NCI-H1105 (cell line): ENCODE measurements around the gene SPATA31D1.
"Not testable (repeated sequence)": the region's sequence is repeated elsewhere in the genome, so short reads cannot be mapped to it uniquely, and the experiment has no call there.

Source experiments
- DNase-seq: peaks from one replicate; lab custom pipeline; 2025; lab: John Stamatoyannopoulos, UW

The SPATA31D1 gene

GRCh38 chr9:81988472-81988871 is at the start of gene SPATA31D1:
Gene SPATA31D1 (plus strand): TSS chr9:81988772. CDS start chr9:81988819, 47 bp downstream.
- not testable (repeated sequence) for DNase-seq

GRCh38 chr9:81943393-81943792 is 45.2 kb upstream of the SPATA31D1 start, which contains the start of gene SPATA31D3:
Gene SPATA31D3 (plus strand): TSS chr9:81943500. CDS start chr9:81943586, 86 bp downstream.
- not testable (repeated sequence) for DNase-seq

GRCh38 chr9:81948650-81949049 is 39.9 kb upstream of the SPATA31D1 start:
- DNase-seq = not testable (repeated sequence)

GRCh38 chr9:81953096-81953495 is 35.5 kb upstream of the SPATA31D1 start:
- no peak for DNase-seq

GRCh38 chr9:81955625-81956024 is 32.9 kb upstream of the SPATA31D1 start:
- DNase-seq = no peak

GRCh38 chr9:81964218-81965171 is 24.1 kb upstream of the SPATA31D1 start:
- DNase-seq = no peak

- DNase-seq = no peak
Measured at GRCh38 chr9:81968026-81968425, 20.5 kb upstream of the SPATA31D1 start.

GRCh38 chr9:81969971-81970370 is 18.6 kb upstream of the SPATA31D1 start:
- DNase-seq = no peak

GRCh38 chr9:81971727-81972126 is 16.8 kb upstream of the SPATA31D1 start:
- DNase-seq = no peak

- DNase-seq = no peak
Measured at GRCh38 chr9:81974764-81975163, 13.8 kb upstream of the SPATA31D1 start.

GRCh38 chr9:81976351-81976750 is 12.2 kb upstream of the SPATA31D1 start:
- no peak for DNase-seq

- DNase-seq = no peak
Measured at GRCh38 chr9:81979196-81979595, 9.4 kb upstream of the SPATA31D1 start.

GRCh38 chr9:81980568-81980967 is 8.0 kb upstream of the SPATA31D1 start:
- no peak for DNase-seq

GRCh38 chr9:81981883-81982282 is 6.7 kb upstream of the SPATA31D1 start:
- DNase-seq = no peak

GRCh38 chr9:81984928-81985327 is 3.6 kb upstream of the SPATA31D1 start:
- DNase-seq = no peak

- no peak for DNase-seq
Measured at GRCh38 chr9:81986051-81986450, 2.5 kb upstream of the SPATA31D1 start.

- DNase-seq = no peak
Measured at GRCh38 chr9:81989700-81990099, 1.1 kb downstream of the SPATA31D1 start.

- DNase-seq = no peak
Measured at GRCh38 chr9:81993656-81994055, 5.1 kb downstream of the SPATA31D1 start.

GRCh38 chr9:81999806-82000205 is 11.2 kb downstream of the SPATA31D1 start:
- peak; percentile 2 for DNase-seq

- DNase-seq = no peak
Measured at GRCh38 chr9:82010711-82011110, 22.1 kb downstream of the SPATA31D1 start.

GRCh38 chr9:82011133-82011532 is 22.6 kb downstream of the SPATA31D1 start:
- DNase-seq = no peak

- DNase-seq = no peak
Measured at GRCh38 chr9:82012276-82012675, 23.7 kb downstream of the SPATA31D1 start.

GRCh38 chr9:82020331-82020730 is 31.8 kb downstream of the SPATA31D1 start:
- DNase-seq = no peak

GRCh38 chr9:82021198-82021597 is 32.6 kb downstream of the SPATA31D1 start:
- no peak for DNase-seq
